GM18867 (cell line): Measurements from ENCODE around the gene ZNF213.
"Not testable (repeated sequence)": the region's sequence is repeated elsewhere in the genome, so short reads cannot be mapped to it uniquely, and the experiment has no call there.

Source experiments
- ATAC-seq: cut with Tn5 transposase; IDR thresholded peaks from one replicate; pipeline ENCODE4 v1.9.1; 2021; ENCODE audit warnings: mild to moderate bottlenecking, moderate library complexity; ENCODE audit not compliant: unreplicated experiment

Gene ZNF213

GRCh38 chr16:3165111-3165822, 30.4 kb downstream of the ZNF213 start:
- ATAC-seq = no peak

- no peak for ATAC-seq
These were observed 31.7 kb downstream of the ZNF213 start for GRCh38 chr16:3166505-3166886.

- ATAC-seq = not testable (repeated sequence)
These were observed 33.9 kb downstream of the ZNF213 start for GRCh38 chr16:3168729-3169128.

GRCh38 chr16:3170440-3171180, 35.8 kb downstream of the ZNF213 start:
- no peak for ATAC-seq

- peak; percentile 44 for ATAC-seq
These were observed 36.5 kb downstream of the ZNF213 start for GRCh38 chr16:3171181-3171854.

- ATAC-seq = peak; percentile 20
These were observed 37.2 kb downstream of the ZNF213 start for GRCh38 chr16:3171855-3172593.

- no peak for ATAC-seq
These were observed 39.2 kb downstream of the ZNF213 start for GRCh38 chr16:3173892-3174617.

GRCh38 chr16:3174618-3175148, 39.9 kb downstream of the ZNF213 start:
- no peak for ATAC-seq

GRCh38 chr16:3175157-3176093, 40.6 kb downstream of the ZNF213 start:
- no peak for ATAC-seq

- ATAC-seq = no peak
These were observed 44.8 kb downstream of the ZNF213 start for GRCh38 chr16:3179651-3180050.

GRCh38 chr16:3180445-3180878, 45.6 kb downstream of the ZNF213 start:
- ATAC-seq = no peak

GRCh38 chr16:3182293-3182607, 47.4 kb downstream of the ZNF213 start:
- ATAC-seq = not testable (repeated sequence)

- no peak for ATAC-seq
These were observed 48.0 kb downstream of the ZNF213 start for GRCh38 chr16:3182608-3183444.

GRCh38 chr16:3183445-3184139, 48.8 kb downstream of the ZNF213 start:
- no peak for ATAC-seq

GRCh38 chr16:3186946-3187690, 52.3 kb downstream of the ZNF213 start:
- ATAC-seq = no peak

GRCh38 chr16:3187798-3188674, 53.2 kb downstream of the ZNF213 start, which contains the start of gene OR1F1:
OR1F1 (plus strand) TSS chr16:3188204.
- no peak for ATAC-seq
